HepG2 (cell line): ENCODE results near the gene CILP2. TPM values are rescaled to one million over a fixed set of nuclear protein-coding genes. Genes with fewer than 3 reads are reported as not detected.

Source experiments
- ATAC-seq: fragments of 200-7000 bp; cut with Tn5 transposase; 3 replicates; pipeline ENCODE4 v1.9.1; 2020; ENCODE audit warnings: mild to moderate bottlenecking, moderate library complexity
- BruUV-seq: library from RNA; stranded (reverse); fragments of 400-500 nt; replicated peaks from 2 replicates; lab custom pipeline; 2021; lab: Mats Ljungman, UMichigan
- CTCF ChIA-PET: fragments of 300-600 bp; formaldehyde crosslinking; extraction: SDS; loops from one replicate; lab custom pipeline; 2021; ENCODE audit warnings: low total read pairs, inconsistent platforms, low intra/inter-chr PET ratio; lab: Yijun Ruan, JAX
- POLR2A ChIA-PET: fragments of 350-600 bp; sonication (Branson Sonifier 250); formaldehyde crosslinking; loops from one replicate; lab custom pipeline; 2020; ENCODE audit warnings: antibody characterized with exemption, inconsistent platforms; lab: Yijun Ruan, JAX
- DNase-seq: peaks from one replicate; pipeline ENCODE4 v3.0.0-alpha.2; 2015; ENCODE audit warnings: low spot score
- FAIRE-seq: peaks from 3 replicates; lab custom pipeline; 2011; peaks lifted over from hg19 to GRCh38; lab: Jason Lieb, UNC
- H2AFZ ChIP-seq: one replicate; pipeline ENCODE4 v1.6.1; 2011; ENCODE audit warnings: low read length, inconsistent platforms
- H3K27ac ChIP-seq: fragments of 300-600 bp; 3 replicates; pipeline ENCODE4 v1.8.0; 2011; ENCODE audit warnings: mixed run types, mild to moderate bottlenecking, mixed read lengths, low read length, inconsistent platforms; ENCODE audit not compliant: insufficient read depth; ENCODE audit errors: extremely low read length
- H3K27me3 ChIP-seq, 2 experiments: fragments of 200-600 bp in 1 of 2; 2 replicates in 1 of 2; 3 replicates in 1 of 2; pipeline versions ENCODE4 v1.6.0 to v1.8.0; 2011; ENCODE audit warnings: low read length in 2 of 2, mild to moderate bottlenecking in 2 of 2, moderate library complexity in 2 of 2, inconsistent platforms in 1 of 2; ENCODE audit not compliant: insufficient read depth in 2 of 2, control insufficient read depth in 1 of 2
- H3K36me3 ChIP-seq, 2 experiments: fragments of 200-600 bp in 1 of 2; replicated peaks in 1 of 2; 2 replicates in 1 of 2; 3 replicates in 1 of 2; pipeline versions ENCODE4 v1.5.1 to v1.8.0; 2011; ENCODE audit warnings: low read length in 2 of 2, inconsistent platforms in 1 of 2; ENCODE audit not compliant: insufficient read depth in 2 of 2, control insufficient read depth in 1 of 2
- H3K4me1 ChIP-seq: 2 replicates; pipeline ENCODE4 v1.5.1; 2012; ENCODE audit warnings: low read length, inconsistent platforms; ENCODE audit not compliant: insufficient read depth
- H3K4me2 ChIP-seq: 2 replicates; pipeline ENCODE4 v1.6.0; 2011; ENCODE audit warnings: low read depth, low read length, inconsistent platforms
- H3K4me3 ChIP-seq, 3 experiments: fragments of 200-600 bp in 1 of 3; sonication (generic), shearing (Covaris generic) in 1 of 3; replicated peaks in 1 of 3; 2 replicates each; pipeline ENCODE4 v1.5.1; 2011 to 2016; ENCODE audit warnings: low read length in 3 of 3, inconsistent platforms in 2 of 3, low read depth in 2 of 3, mild to moderate bottlenecking in 2 of 3, control low read depth in 1 of 3, mixed read lengths in 1 of 3; ENCODE audit not compliant: insufficient read depth in 1 of 3
- H3K79me2 ChIP-seq: one replicate; pipeline ENCODE4 v1.6.1; 2011; ENCODE audit warnings: low read length, inconsistent platforms; ENCODE audit not compliant: insufficient read depth
- H3K9ac ChIP-seq: 2 replicates; pipeline ENCODE4 v1.6.0; 2011; ENCODE audit warnings: mild to moderate bottlenecking, low read depth, low read length, inconsistent platforms; ENCODE audit not compliant: insufficient read depth
- H3K9me3 ChIP-seq: 2 replicates; pipeline ENCODE4 v1.5.1; 2012; ENCODE audit warnings: mild to moderate bottlenecking, low read length
- H4K20me1 ChIP-seq: 2 replicates; pipeline ENCODE4 v1.6.0; 2011; ENCODE audit warnings: inconsistent platforms, mild to moderate bottlenecking, low read length, moderate library complexity; ENCODE audit not compliant: insufficient read depth
- DMAP1 ChIP-seq: IDR thresholded peaks from 2 replicates; pipeline ENCODE4 v1.6.1; 2016
- EHMT2 ChIP-seq: fragments of 200-600 bp; sonication (generic); IDR thresholded peaks from 2 replicates; pipeline ENCODE4 v1.7.0; 2017; ENCODE audit warnings: antibody characterized with exemption, low read depth, low read length, borderline replicate concordance
- GABPA ChIP-seq, 2 experiments: IDR thresholded peaks; 2 replicates each; pipeline ENCODE4 v1.6.1; 2011 to 2016; ENCODE audit warnings: low read depth in 2 of 2, low read length in 1 of 2, missing biosample characterization in 1 of 2, missing genetic modification characterization in 1 of 2
- IRX3 ChIP-seq: sonication (generic); formaldehyde crosslinking; IDR thresholded peaks from 2 replicates; pipeline ENCODE4 v1.8.1; 2023; ENCODE audit warnings: mild to moderate bottlenecking, low read depth, missing genetic modification reagents, borderline replicate concordance
- NCOA2 ChIP-seq: sonication (generic); formaldehyde crosslinking; IDR thresholded peaks from 2 replicates; pipeline ENCODE4 v1.8.0; 2022; ENCODE audit warnings: inconsistent platforms
- U2AF2 ChIP-seq: fragments of 200-400 bp; formaldehyde crosslinking; IDR thresholded peaks from 2 replicates; pipeline ENCODE4 v1.6.1; 2017; ENCODE audit warnings: low read depth, mild to moderate bottlenecking, low read length
- ZBTB44 ChIP-seq: sonication (generic); formaldehyde crosslinking; IDR thresholded peaks from 2 replicates; pipeline ENCODE4 v1.4.0; 2020; ENCODE audit warnings: missing genetic modification reagents
- ZNF547 ChIP-seq: sonication (generic); formaldehyde crosslinking; IDR thresholded peaks from 2 replicates; pipeline ENCODE4 v1.5.1; 2020; ENCODE audit warnings: mild to moderate bottlenecking, missing genetic modification reagents
- ZNF646 ChIP-seq: sonication (generic); formaldehyde crosslinking; IDR thresholded peaks from 2 replicates; pipeline ENCODE4 v1.9.0; 2021; ENCODE audit warnings: mild to moderate bottlenecking, missing genetic modification reagents
- ZNF672 ChIP-seq: sonication (generic); formaldehyde crosslinking; IDR thresholded peaks from 2 replicates; pipeline ENCODE4 v1.8.1; 2022; ENCODE audit warnings: missing genetic modification reagents
- WGBS: methylation state at CpG from one replicate; pipeline ENCODE4 v1.1.6; 2017; ENCODE audit warnings: low lambda C conversion rate; 5-methylcytosine and 5-hydroxymethylcytosine counted together
- in situ Hi-C: cut with HindIII; loops from 2 replicates; pipeline ENCODE4 v1.10.0; 2017; ENCODE audit warnings: low pct_unique_long_range_greater_than_20kb; ENCODE audit not compliant: extremely low pct_ligation_motif_present
- intact Hi-C: fragments of 100-400 bp; cut with micrococcal nuclease; formaldehyde crosslinking; loops from one replicate; pipeline ENCODE4 v1.10.0; 2022; ENCODE audit not compliant: unreplicated experiment
- polyA plus RNA-seq, 8 experiments: library from polyadenylated mRNA; depleted of rRNA in 3 of 8; stranded (reverse) in 7 of 8; unstranded in 1 of 8; fragments of >200 nt; fragmentation: Illumina TruSeq in 4 of 8; extraction: Trizol in 4 of 8; gene quantifications; 2 replicates each; pipeline versions ENCODE4 v1.2.1 to v1.2.3, GENCODE V29; 2011 to 2016; ENCODE audit warnings: low read depth in 4 of 8, missing spikeins in 1 of 8, mixed read lengths in 1 of 8; ENCODE audit not compliant: insufficient read depth in 1 of 8
- total RNA-seq, 5 experiments: library from RNA; depleted of rRNA; stranded (reverse); fragments of >200 nt; fragmentation: Illumina TruSeq; extraction: Trizol; gene quantifications; 2 replicates each; pipeline ENCODE4 v1.2.3, GENCODE V29; 2016; ENCODE audit warnings: low read depth in 1 of 5
- TF ChIP-seq, protein P1 (sequence below): IDR thresholded peaks from 2 replicates; pipeline ENCODE4 v1.6.1; 2016; ENCODE audit warnings: mild to moderate bottlenecking
- TF ChIP-seq, protein P2 (sequence below): sonication (generic); formaldehyde crosslinking; IDR thresholded peaks from 2 replicates; pipeline ENCODE4 v1.8.0; 2022; ENCODE audit warnings: mild to moderate bottlenecking, missing genetic modification reagents, moderate library complexity

CILP2 gene
- total and polyA plus RNA-seq, 2 of the 13 experiments (the other 11 are each of a cell fraction or from before 2014, with no cell fraction given) = 0.09 to 0.37 TPM

DNA sequence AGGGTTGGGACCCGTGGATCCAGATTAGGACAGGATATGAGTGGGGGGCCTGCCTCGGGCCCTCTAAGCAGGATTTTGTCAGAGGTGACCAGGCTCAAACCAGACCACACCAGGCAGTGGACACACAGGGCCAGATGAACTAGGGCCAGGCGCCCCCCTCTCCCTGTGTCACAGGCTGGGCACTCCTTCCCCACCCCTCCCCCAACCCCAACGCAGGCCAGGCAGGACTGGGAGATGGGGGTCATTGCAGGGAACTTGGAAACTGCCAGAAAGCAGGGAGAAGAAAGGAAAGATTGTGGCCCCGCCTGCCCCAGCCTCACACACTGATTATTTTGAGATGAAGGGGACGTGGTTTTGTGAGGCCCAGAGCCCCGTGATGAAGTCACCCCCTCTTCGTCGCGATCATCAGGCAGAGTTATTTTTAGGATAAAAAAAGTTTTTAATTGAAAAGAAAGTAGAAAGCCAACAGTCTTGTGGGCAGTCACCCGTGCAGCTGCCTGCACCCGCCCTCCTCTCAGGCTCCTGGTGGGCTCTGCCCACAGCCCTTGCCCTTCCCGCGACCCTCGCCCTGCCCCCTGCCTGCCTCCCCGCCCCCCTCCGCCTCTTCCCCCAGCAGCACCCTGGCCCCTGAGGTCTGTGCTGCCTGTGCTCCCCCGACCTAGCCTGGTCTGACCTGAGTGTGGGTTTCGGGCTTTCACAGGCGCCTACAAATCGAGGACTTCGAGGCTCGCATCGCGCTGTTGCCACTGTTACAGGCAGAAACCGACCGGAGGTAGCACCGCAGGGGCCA is 11.3 kb upstream of the CILP2 start:
- no peak overlapping the region for H3K9ac ChIP-seq
- in situ Hi-C loops = loop anchor here (25.0 kb wide), 1 partner anchor 436 kb away; no protein-coding TSS in a partner anchor
- WGBS = 98% methylated on average over 26 of the region's 28 CpGs
- H3K9me3 ChIP-seq = no peaks in the 10 kb centered on the region
- no peaks in the 10 kb centered on the region for H3K27me3 ChIP-seq
- H3K4me3 ChIP-seq = no peak overlapping the region
- ATAC-seq (no peak), DNase-seq (no peak), FAIRE-seq (no peak)
- H4K20me1 ChIP-seq = peaks cover 11% of the 10 kb centered on the region
- no peaks in the 10 kb centered on the region for H3K4me1 ChIP-seq
- intact Hi-C loops = no loop called here
- H2AFZ ChIP-seq = no peak overlapping the region
- H3K36me3 ChIP-seq = peaks cover 6 to 24% of the 10 kb centered on the region in 2 experiments; a peak in 3 of 5 replicates
- ChIA-PET CTCF (no interaction called here), POLR2A (no interaction called here)
- H3K79me2 ChIP-seq = peaks cover 8% of the 10 kb centered on the region
- no peak overlapping the region for H3K27ac ChIP-seq
- H3K4me2 ChIP-seq = no peak overlapping the region
- BruUV-seq = no TSS peak
- TF ChIP-seq, protein P1, sequence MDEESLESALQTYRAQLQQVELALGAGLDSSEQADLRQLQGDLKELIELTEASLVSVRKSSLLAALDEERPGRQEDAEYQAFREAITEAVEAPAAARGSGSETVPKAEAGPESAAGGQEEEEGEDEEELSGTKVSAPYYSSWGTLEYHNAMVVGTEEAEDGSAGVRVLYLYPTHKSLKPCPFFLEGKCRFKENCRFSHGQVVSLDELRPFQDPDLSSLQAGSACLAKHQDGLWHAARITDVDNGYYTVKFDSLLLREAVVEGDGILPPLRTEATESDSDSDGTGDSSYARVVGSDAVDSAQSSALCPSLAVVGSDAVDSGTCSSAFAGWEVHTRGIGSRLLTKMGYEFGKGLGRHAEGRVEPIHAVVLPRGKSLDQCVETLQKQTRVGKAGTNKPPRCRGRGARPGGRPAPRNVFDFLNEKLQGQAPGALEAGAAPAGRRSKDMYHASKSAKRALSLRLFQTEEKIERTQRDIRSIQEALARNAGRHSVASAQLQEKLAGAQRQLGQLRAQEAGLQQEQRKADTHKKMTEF (CRISPR knock-in tag) = no peak
- TF ChIP-seq DMAP1 (CRISPR knock-in tag) = no peak
- no peak for TF ChIP-seq ZNF672 (CRISPR knock-in tag)
- no peak for TF ChIP-seq IRX3 (CRISPR knock-in tag)
- no peak for TF ChIP-seq ZBTB44 (CRISPR knock-in tag)
- TF ChIP-seq NCOA2 (CRISPR knock-in tag) = no peak
- no peak for TF ChIP-seq EHMT2
- TF ChIP-seq U2AF2 = no peak
- TF ChIP-seq ZNF547 (CRISPR knock-in tag) = no peak
- no peak for TF ChIP-seq GABPA (IDR thresholded peaks at IDR 0.05; ENCODE audit: low read depth, low read length)
- TF ChIP-seq GABPA (CRISPR knock-in tag; IDR thresholded peaks at IDR 0.05; ENCODE audit: low read depth) = no peak
- TF ChIP-seq ZNF646 (CRISPR knock-in tag) = no peak
- TF ChIP-seq, protein P2, sequence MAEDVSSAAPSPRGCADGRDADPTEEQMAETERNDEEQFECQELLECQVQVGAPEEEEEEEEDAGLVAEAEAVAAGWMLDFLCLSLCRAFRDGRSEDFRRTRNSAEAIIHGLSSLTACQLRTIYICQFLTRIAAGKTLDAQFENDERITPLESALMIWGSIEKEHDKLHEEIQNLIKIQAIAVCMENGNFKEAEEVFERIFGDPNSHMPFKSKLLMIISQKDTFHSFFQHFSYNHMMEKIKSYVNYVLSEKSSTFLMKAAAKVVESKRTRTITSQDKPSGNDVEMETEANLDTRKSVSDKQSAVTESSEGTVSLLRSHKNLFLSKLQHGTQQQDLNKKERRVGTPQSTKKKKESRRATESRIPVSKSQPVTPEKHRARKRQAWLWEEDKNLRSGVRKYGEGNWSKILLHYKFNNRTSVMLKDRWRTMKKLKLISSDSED (CRISPR knock-in tag) = no peak
